Activated T-helper 9 cell treated with anti-CD3 and anti-CD28 coated beads, Interleukin-2, amount 50 U/mL, for 16 hours (primary cell): ENCODE results near the gene CRACR2B.

Experiments
- DNase-seq: peaks from one replicate; pipeline ENCODE4 v3.0.0-alpha.2; 2020; ENCODE audit warnings: low read depth

The CRACR2B gene

GRCh38 chr11:854601-855329 is 27.0 kb downstream of the CRACR2B start:
- no peak for DNase-seq

- no peak for DNase-seq
Observed at GRCh38 chr11:855330-855674, 27.6 kb downstream of the CRACR2B start.

- DNase-seq, result no peak
Observed at GRCh38 chr11:855796-856195, 28.1 kb downstream of the CRACR2B start.

DNA sequence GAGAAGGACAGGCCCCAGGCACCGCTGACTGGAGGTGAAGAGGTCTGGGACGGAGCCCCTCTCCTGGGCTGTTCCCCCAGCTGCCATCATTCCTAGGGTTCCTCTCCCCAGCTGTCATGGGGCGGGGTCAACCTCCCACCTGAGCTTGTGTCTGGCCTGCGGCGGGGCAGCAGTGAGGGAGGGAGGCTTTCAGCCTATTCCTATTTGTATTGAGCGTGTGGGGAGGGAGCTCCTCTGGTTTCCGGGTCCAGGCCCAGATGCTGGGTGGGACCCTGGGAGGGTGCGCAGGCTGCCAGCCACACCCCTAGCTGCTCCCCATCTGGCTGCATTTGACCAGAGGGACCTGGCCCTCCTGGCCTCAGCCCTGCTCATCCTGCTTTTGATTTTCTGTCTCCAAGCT is 28.7 kb downstream of the CRACR2B start:
- DNase-seq, result no peak

- DNase-seq, result no peak
Observed at GRCh38 chr11:858053-858761, 30.5 kb downstream of the CRACR2B start.

GRCh38 chr11:858762-859339 is 31.1 kb downstream of the CRACR2B start:
- no peak for DNase-seq

- no peak for DNase-seq
Observed at GRCh38 chr11:859394-860131, 31.8 kb downstream of the CRACR2B start.

- DNase-seq, result no peak
Observed at GRCh38 chr11:860234-861104, 32.8 kb downstream of the CRACR2B start.

DNA sequence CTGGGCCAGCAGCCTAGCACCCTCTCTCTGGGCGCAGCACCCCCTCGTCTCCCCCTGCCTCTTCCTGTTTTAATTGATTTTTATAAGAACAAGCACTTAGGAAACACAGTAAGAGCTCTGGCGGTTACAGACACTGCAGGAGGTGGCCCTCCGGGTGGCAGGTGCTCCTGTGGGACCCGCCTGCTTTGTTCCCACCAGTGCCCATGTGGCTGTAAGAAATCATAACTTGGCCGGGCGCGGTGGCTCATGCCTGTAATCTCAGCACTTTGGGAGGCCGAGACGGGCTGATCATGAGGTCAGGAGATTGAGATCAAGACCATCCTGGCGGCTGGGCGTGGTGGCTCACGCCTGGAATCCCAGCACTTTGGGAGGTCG is 33.4 kb downstream of the CRACR2B start:
- no peak for DNase-seq

GRCh38 chr11:862081-862661 is 34.5 kb downstream of the CRACR2B start:
- no peak for DNase-seq

- DNase-seq, result no peak
Observed at GRCh38 chr11:862696-863022, 34.9 kb downstream of the CRACR2B start.

DNA sequence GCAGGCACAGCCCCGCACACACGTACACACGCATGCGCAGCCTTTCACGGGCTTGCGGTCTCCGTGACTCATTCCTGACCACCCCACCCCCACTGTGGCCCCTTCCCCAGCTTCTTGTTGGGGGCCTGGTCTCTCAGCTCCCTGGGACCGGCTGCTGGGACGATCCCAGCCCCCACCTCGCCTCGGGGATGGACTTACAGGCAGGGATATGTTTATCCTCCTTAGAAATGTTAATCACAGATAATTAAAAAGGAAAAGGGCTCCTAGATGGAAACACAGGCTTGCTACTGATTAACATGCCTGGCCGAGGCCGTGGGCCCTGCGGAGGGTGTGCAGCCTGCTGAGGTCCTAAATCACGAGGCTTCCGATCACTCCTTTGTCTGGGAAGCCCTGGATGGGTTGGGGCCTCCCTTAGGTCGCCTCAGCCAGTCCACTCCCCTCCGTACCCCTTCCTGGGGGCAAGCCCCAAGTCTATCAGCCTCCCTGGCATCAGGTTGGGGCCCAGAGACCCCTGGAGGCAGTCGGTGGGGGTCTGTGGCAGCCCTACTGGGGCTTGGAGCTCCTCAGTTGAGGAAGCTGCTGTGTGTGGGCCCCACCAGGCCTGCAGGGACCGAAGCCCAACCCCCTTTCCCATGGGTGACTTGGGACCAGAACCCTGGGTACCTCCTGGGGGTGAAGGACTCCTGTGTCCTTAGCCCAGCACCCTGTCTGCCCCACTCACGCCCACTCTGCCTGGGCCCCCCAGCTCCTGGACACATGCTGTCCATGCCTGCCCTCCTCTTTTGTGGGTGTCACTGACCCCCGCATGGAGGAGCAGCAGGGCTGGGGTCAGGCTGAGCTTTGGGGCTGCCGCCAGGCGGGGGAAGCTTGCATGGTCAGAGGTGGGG is 35.5 kb downstream of the CRACR2B start:
- DNase-seq, result no peak

DNA sequence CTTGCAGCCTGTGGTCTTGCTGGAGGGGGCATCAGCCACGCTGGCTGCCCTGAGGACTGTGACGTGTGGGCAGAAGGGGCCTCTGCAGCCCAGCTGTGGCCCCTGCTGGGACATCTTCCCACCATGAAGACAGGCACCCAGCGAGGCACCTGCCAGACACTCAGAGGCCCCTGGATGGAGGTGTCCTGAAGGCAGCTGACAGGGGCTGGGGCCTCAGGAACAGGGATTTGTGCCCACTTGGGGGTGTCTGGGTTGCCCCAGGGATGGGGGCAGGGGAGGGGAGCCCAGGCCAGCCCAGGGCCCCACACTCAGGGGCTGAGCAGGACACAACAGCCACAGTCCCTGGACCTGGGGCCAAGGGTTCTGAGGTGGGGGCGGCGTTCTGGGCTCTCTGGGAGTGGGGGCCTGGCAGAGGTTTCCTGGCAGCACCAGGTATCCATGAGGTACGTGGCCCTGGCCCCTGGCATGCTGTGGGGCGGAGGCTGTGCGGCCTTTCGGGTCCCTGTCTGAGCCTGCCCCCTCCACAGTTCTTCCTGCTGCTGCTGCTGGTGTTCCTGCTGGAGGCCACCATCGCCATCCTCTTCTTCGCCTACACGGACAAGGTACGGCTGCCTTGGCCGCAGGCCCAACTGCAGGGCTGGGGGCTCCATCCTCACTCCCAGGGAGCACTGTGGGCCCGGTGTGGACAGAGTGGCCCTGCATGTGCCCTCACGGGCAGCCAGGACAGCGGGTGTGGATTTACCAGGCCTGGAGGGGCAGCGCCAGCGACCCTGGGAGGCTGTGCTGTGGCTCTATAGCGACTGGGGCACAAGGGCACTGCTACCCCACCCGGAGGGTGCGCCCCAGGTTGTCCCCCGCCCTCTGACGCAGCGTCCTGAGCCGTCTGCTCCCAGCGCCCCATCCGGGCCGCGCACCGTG is 36.5 kb downstream of the CRACR2B start:
- DNase-seq, result no peak

DNA sequence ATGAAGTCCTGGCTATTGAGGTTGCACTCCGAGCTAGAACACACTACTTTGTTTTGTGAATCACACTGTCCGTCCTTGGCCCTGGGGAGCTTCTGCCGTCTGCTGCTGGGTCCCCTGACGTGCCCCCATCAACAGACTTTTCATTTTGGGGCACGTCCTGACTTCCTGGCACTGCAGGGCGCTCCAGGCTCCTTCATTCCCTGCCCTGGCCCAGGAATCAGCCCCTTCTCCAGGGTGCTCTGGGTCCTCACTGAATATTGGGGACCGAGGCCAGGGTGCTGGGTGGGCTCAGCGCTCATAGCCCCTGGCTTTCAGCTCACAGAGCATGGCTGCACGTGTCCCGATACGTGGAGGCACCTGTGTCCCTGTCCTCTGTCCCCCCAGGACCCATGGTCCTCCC is 37.2 kb downstream of the CRACR2B start:
- no peak for DNase-seq

DNA sequence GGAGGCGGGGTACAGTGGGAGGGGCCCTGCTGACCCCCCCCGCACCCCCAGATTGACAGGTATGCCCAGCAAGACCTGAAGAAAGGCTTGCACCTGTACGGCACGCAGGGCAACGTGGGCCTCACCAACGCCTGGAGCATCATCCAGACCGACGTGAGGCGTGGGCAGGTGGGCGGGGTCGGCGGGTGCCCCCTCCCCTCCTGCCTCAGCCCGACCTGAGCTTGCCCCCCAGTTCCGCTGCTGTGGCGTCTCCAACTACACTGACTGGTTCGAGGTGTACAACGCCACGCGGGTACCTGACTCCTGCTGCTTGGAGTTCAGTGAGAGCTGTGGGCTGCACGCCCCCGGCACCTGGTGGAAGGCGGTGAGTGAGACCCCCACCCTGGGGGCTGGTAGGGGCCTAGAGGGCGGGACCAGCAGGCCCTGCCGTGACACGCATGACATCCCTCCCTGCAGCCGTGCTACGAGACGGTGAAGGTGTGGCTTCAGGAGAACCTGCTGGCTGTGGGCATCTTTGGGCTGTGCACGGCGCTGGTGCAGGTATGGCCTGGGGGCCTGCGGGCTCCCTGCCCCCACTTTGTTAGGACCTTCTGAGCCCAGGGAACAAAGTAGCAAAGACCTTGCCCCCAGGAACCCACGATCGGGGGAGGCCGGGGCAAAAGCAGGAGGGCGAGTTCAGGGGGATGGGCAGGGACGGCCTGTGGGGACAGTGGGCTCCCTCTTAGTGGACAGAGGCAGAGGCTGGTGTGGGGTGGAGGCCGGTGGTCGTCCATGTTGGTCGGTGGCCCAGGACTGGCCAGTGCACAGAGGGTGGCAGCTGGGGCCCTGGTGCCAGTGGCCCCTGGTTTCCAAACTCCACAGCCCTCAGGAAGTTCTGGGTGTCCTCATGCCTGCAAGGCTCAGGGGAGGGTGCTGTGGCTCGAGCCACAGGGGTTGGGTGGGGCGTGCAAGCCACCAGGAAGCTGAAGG is 38.0 kb downstream of the CRACR2B start:
- DNase-seq, result no peak

GRCh38 chr11:866481-866880 is 38.8 kb downstream of the CRACR2B start:
- DNase-seq, result no peak

DNA sequence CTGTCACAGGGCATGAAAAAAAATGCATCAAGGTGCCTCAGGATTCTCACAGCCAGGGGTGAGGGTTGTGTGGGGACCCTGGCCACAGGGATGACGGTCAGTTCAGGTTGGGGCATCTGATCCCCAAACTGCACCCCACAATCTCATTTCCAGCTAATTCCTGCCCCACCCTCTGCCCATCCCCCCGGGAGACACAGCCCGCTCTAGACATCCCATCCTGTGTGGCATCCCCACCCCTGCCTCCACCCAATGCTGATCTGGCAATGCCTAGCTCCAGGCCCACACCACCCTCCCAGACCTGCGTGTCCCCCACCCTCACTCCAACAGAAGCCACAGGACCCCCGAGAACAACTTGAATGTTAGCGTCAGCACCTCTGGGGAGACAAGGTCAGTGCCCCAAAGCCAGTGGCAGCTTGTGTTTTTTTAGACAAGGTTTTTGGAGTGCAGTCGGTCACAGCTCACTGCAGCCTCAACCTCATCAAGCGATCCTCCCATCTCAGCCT is 40.2 kb downstream of the CRACR2B start:
- no peak for DNase-seq

DNA sequence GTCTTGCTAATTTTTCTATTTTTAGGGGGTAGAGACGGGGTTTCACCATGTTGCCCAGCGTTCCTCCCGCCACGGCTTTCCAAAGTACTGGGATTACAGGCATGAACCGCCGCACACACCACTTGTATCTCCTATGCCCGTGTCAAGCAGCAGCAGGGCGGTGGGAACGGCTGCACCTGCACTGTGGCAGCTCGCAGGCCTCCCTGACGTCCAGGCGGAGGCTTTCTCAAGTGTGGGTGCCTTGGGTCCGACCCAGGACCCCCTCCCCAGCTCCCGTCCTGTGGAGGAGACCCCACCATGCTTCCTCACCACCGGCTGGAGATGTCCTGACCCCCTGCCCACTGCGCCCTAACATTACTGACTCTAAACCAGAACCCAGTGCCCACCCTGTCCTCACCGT is 40.7 kb downstream of the CRACR2B start:
- no peak for DNase-seq
